GM12878 (cell line): ENCODE data around the gene C1orf21. TPM values are rescaled to one million over a fixed set of nuclear protein-coding genes. Genes with fewer than 3 reads are reported as not detected.

ENCODE experiments used
- ATAC-seq: fragments of 200-7000 bp; cut with Tn5 transposase; 3 replicates; pipeline ENCODE4 v1.9.1; 2020; ENCODE audit warnings: mild to moderate bottlenecking, moderate library complexity
- BruUV-seq: library from RNA; stranded (reverse); fragments of 400-500 nt; replicated peaks from 2 replicates; lab custom pipeline; 2021; lab: Mats Ljungman, UMichigan
- CTCF ChIA-PET: fragments of 300-600 bp; sonication (Branson Sonifier 250); formaldehyde crosslinking; extraction: SDS; loops from one replicate; lab custom pipeline; 2021; ENCODE audit warnings: inconsistent platforms; lab: Yijun Ruan, JAX
- POLR2A ChIA-PET: fragments of 350-600 bp; formaldehyde crosslinking; extraction: SDS; loops from one replicate; lab custom pipeline; 2021; ENCODE audit warnings: inconsistent platforms; lab: Charles Lee
- RAD21 ChIA-PET: fragments of 300-600 bp; sonication (Branson Sonifier 250); formaldehyde crosslinking; loops from one replicate; lab custom pipeline; 2023; ENCODE audit warnings: antibody characterized with exemption; ENCODE audit not compliant: unreplicated experiment; lab: Charles Lee
- SMC1A ChIA-PET: fragments of 300-600 bp; sonication (Branson Sonifier 250); formaldehyde crosslinking; loops from one replicate; lab custom pipeline; 2023; ENCODE audit not compliant: unreplicated experiment, uncharacterized antibody; lab: Charles Lee
- DNase-seq: peaks from one replicate; pipeline ENCODE4 v3.0.0-alpha.2; 2011; ENCODE audit warnings: low read depth, low spot score
- FAIRE-seq: peaks from 3 replicates; lab custom pipeline; 2011; peaks lifted over from hg19 to GRCh38; lab: Jason Lieb, UNC
- H2AFZ ChIP-seq: 2 replicates; pipeline ENCODE4 v1.6.0; 2011; ENCODE audit warnings: low read depth, low read length, control low read depth; ENCODE audit not compliant: control insufficient read depth
- H3K27ac ChIP-seq: 2 replicates; pipeline ENCODE4 v1.5.1; 2011; ENCODE audit warnings: control low read depth; ENCODE audit not compliant: control insufficient read depth, insufficient read depth
- H3K27me3 ChIP-seq, 2 experiments: replicated peaks in 1 of 2; 2 replicates each; pipeline versions ENCODE4 v1.6.0 to v1.6.1; 2011; ENCODE audit warnings: low read length in 1 of 2; ENCODE audit not compliant: control insufficient read depth in 2 of 2, insufficient read depth in 2 of 2
- H3K36me3 ChIP-seq, 2 experiments: 2 replicates each; pipeline ENCODE4 v1.5.1; 2011; ENCODE audit warnings: low read length in 1 of 2; ENCODE audit not compliant: control insufficient read depth in 2 of 2, insufficient read depth in 2 of 2
- H3K4me1 ChIP-seq: 2 replicates; pipeline ENCODE4 v1.6.1; 2011; ENCODE audit warnings: mild to moderate bottlenecking, low read length, moderate library complexity, mixed read lengths; ENCODE audit not compliant: control insufficient read depth, insufficient read depth
- H3K4me2 ChIP-seq: 2 replicates; pipeline ENCODE4 v1.6.0; 2011; ENCODE audit warnings: control low read depth; ENCODE audit not compliant: control insufficient read depth, insufficient read depth
- H3K4me3 ChIP-seq: fragments of 200-600 bp; sonication (generic); 2 replicates; pipeline ENCODE4 v1.5.1; 2016
- H3K79me2 ChIP-seq: 2 replicates; pipeline ENCODE4 v1.6.0; 2011; ENCODE audit warnings: low read length; ENCODE audit not compliant: control insufficient read depth, insufficient read depth
- H3K9ac ChIP-seq: 2 replicates; pipeline ENCODE4 v1.8.0; 2011; ENCODE audit warnings: low read length, control low read depth, mixed read lengths; ENCODE audit not compliant: control insufficient read depth, insufficient read depth
- H3K9me3 ChIP-seq: replicated peaks from 3 replicates; pipeline ENCODE4 v1.5.1; 2011; ENCODE audit warnings: mild to moderate bottlenecking, low read length; ENCODE audit not compliant: control insufficient read depth, insufficient read depth
- H4K20me1 ChIP-seq: 2 replicates; pipeline ENCODE4 v1.6.0; 2011; ENCODE audit not compliant: control insufficient read depth, insufficient read depth
- BCL11A ChIP-seq: IDR thresholded peaks from 2 replicates; pipeline ENCODE4 v1.6.1; 2011; ENCODE audit warnings: low read depth, low read length
- FOXM1 ChIP-seq: IDR thresholded peaks from 2 replicates; pipeline ENCODE4 v1.6.1; 2012; ENCODE audit warnings: low read depth, mild to moderate bottlenecking, inconsistent platforms, low read length, moderate library complexity
- HDGF ChIP-seq: fragments of 450-650 bp; IDR thresholded peaks from 2 replicates; pipeline ENCODE4 v1.6.1; 2016; ENCODE audit warnings: antibody characterized with exemption
- JUNB ChIP-seq: IDR thresholded peaks from 2 replicates; pipeline ENCODE4 v1.6.1; 2016; ENCODE audit warnings: antibody characterized with exemption, mild to moderate bottlenecking
- NFYB ChIP-seq: IDR thresholded peaks from 2 replicates; pipeline ENCODE4 v1.6.1; 2011; ENCODE audit warnings: low read depth, mild to moderate bottlenecking, low read length, improper control_type of control experiment, moderate library complexity; ENCODE audit not compliant: insufficient read depth
- PAX8 ChIP-seq: fragments of 450-650 bp; IDR thresholded peaks from 2 replicates; pipeline ENCODE4 v1.6.1; 2017; ENCODE audit warnings: mild to moderate bottlenecking, moderate library complexity
- SPI1 ChIP-seq: IDR thresholded peaks from 2 replicates; pipeline ENCODE4 v1.6.1; 2011; ENCODE audit warnings: low read depth, mild to moderate bottlenecking, low read length, moderate library complexity, borderline replicate concordance; ENCODE audit not compliant: insufficient read depth
- STAT3 ChIP-seq: IDR thresholded peaks from 2 replicates; pipeline ENCODE4 v1.6.1; 2011; ENCODE audit warnings: low read depth, low read length, improper control_type of control experiment
- TCF3 ChIP-seq: IDR thresholded peaks from 2 replicates; pipeline ENCODE4 v1.6.1; 2012; ENCODE audit warnings: low read depth, mild to moderate bottlenecking, low read length, borderline replicate concordance; ENCODE audit not compliant: insufficient read depth
- TCF7 ChIP-seq: IDR thresholded peaks from 2 replicates; pipeline ENCODE4 v1.6.1; 2014; ENCODE audit warnings: antibody characterized with exemption, borderline replicate concordance
- YY1 ChIP-seq: IDR thresholded peaks from 2 replicates; pipeline ENCODE4 v1.6.1; 2011; ENCODE audit warnings: low read depth, mild to moderate bottlenecking, low read length
- ZNF384 ChIP-seq: IDR thresholded peaks from 2 replicates; pipeline ENCODE4 v1.6.1; 2012; ENCODE audit warnings: low read depth, mild to moderate bottlenecking, low read length, improper control_type of control experiment, borderline replicate concordance
- WGBS: methylation state at CpG from one replicate; pipeline ENCODE4 v1.1.6; 2016; ENCODE audit warnings: low lambda C conversion rate; ENCODE audit not compliant: insufficient replicate concordance, insufficient coverage; ENCODE audit errors: missing lambda C conversion rate; 5-methylcytosine and 5-hydroxymethylcytosine counted together
- in situ Hi-C: fragments of 300-500 bp; cut with MboI; formaldehyde crosslinking; loops from 9 replicates; pipeline ENCODE4 v1.14.3; 2018; ENCODE audit warnings: mixed read lengths
- intact Hi-C: fragments of 100-400 bp; cut with micrococcal nuclease; formaldehyde crosslinking; loops from one replicate; pipeline ENCODE4 v1.14.2; 2022; ENCODE audit not compliant: unreplicated experiment
- polyA plus RNA-seq, 11 experiments: library from polyadenylated mRNA; depleted of rRNA in 4 of 11; unstranded in 6 of 11; stranded (reverse) in 5 of 11; fragments of >200 nt; fragmentation: Nextera tagmentation in 4 of 11; fragmentation: Illumina TruSeq in 1 of 11; extraction: Ambion mirVana in 4 of 11; extraction: Trizol in 1 of 11; gene quantifications; 1 replicate in 1 of 11; 2 replicates in 10 of 11; pipeline versions ENCODE4 v1.2.1 to v1.2.3, GENCODE V29; 2011 to 2016; ENCODE audit warnings: inconsistent platforms in 2 of 11, missing spikeins in 2 of 11, low read depth in 1 of 11
- total RNA-seq, 4 experiments: library from RNA; depleted of rRNA in 3 of 4; stranded (reverse); fragments of >200 nt in 3 of 4; fragmentation: Illumina TruSeq in 1 of 4; extraction: Trizol in 1 of 4; gene quantifications; 2 replicates each; pipeline versions ENCODE4 v1.2.1 to v1.2.3, GENCODE V29; 2013 to 2021
- TF ChIP-seq, protein P1 (sequence below): IDR thresholded peaks from 2 replicates; pipeline ENCODE4 v1.6.1; 2011; ENCODE audit warnings: mild to moderate bottlenecking, low read depth, low read length, moderate library complexity; ENCODE audit not compliant: insufficient replicate concordance
- TF ChIP-seq, protein P2 (sequence below), 3 experiments: IDR thresholded peaks in 2 of 3; conservative IDR thresholded peaks in 1 of 3; 2 replicates each; pipeline ENCODE4 v1.5.1; 2011; ENCODE audit warnings: low read depth in 3 of 3, low read length in 3 of 3, mild to moderate bottlenecking in 3 of 3, control low read depth in 2 of 3, moderate library complexity in 2 of 3, inconsistent platforms in 1 of 3, mixed read lengths in 1 of 3; ENCODE audit not compliant: control insufficient read depth in 2 of 3, insufficient read depth in 1 of 3; ENCODE audit errors: extremely low read depth in 1 of 3
- TF ChIP-seq, protein P3 (sequence below): IDR thresholded peaks from 2 replicates; pipeline ENCODE4 v1.6.1; 2011; ENCODE audit warnings: low read depth, low read length, improper control_type of control experiment, borderline replicate concordance

The C1orf21 gene
- total and polyA plus RNA-seq, 10 of the 15 experiments (the other 5 are each of a cell fraction or from before 2014, with no cell fraction given): 0.03 to 1.6 (median 0.17) TPM; not detected in 3

DNA sequence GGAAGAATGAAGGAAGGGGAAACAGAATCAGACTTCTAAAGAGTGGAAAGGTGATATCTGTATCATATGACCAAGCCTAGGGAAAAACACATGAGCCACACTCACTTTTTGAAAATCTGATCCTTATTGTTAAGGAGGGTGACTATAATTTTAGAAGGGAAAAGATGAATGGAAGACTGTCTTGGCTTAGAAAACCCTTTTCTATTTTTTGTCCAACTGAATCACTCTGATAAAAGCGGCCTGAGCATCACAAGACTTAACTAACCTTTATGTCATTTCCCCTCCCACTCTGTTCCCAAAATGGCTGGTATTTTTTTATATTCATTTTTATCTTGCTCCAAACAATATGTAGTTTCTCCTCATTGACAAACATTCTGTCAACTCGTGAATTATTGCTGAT lies 169.8 kb downstream of the C1orf21 start:
- no peak overlapping the region for H3K9ac ChIP-seq

More for the DNA sequence above, 169.8 kb downstream of the C1orf21 start:
- in situ Hi-C loops (no loop called here), intact Hi-C loops (no loop called here)
- ATAC-seq (no peak), FAIRE-seq (no peak), DNase-seq (no peak)
- ChIA-PET CTCF (no interaction called here), POLR2A (no interaction called here), RAD21 (no interaction called here), SMC1A (interaction anchor here (0.6 kb wide), 1 partner anchor 19 kb away, joined by 4 read pairs; no protein-coding TSS in a partner anchor)
- Histone ChIP-seq H4K20me1 (no peaks in the 10 kb centered on the region), H3K27ac (no peak overlapping the region), H3K9me3 (no peaks in the 10 kb centered on the region), H2AFZ (no peak overlapping the region), H3K36me3 (no peaks in the 10 kb centered on the region), H3K4me2 (no peak overlapping the region), H3K4me3 (no peak overlapping the region), H3K27me3 (peaks cover 0 to 6% of the 10 kb centered on the region in 2 experiments; a peak in 1 of 4 replicates), H3K4me1 (no peaks in the 10 kb centered on the region), H3K79me2 (no peaks in the 10 kb centered on the region)
- TF ChIP-seq SPI1 (no peak), PAX8 (no peak), HDGF (no peak), JUNB (no peak), TCF3 (no peak), TCF7 (no peak), BCL11A (no peak), NFYB (no peak), FOXM1 (no peak), STAT3 (no peak), YY1 (no peak), ZNF384 (no peak)
- TF ChIP-seq, protein P1, sequence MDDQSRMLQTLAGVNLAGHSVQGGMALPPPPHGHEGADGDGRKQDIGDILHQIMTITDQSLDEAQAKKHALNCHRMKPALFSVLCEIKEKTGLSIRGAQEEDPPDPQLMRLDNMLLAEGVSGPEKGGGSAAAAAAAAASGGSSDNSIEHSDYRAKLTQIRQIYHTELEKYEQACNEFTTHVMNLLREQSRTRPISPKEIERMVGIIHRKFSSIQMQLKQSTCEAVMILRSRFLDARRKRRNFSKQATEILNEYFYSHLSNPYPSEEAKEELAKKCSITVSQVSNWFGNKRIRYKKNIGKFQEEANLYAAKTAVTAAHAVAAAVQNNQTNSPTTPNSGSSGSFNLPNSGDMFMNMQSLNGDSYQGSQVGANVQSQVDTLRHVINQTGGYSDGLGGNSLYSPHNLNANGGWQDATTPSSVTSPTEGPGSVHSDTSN: no peak
- TF ChIP-seq, protein P2, sequence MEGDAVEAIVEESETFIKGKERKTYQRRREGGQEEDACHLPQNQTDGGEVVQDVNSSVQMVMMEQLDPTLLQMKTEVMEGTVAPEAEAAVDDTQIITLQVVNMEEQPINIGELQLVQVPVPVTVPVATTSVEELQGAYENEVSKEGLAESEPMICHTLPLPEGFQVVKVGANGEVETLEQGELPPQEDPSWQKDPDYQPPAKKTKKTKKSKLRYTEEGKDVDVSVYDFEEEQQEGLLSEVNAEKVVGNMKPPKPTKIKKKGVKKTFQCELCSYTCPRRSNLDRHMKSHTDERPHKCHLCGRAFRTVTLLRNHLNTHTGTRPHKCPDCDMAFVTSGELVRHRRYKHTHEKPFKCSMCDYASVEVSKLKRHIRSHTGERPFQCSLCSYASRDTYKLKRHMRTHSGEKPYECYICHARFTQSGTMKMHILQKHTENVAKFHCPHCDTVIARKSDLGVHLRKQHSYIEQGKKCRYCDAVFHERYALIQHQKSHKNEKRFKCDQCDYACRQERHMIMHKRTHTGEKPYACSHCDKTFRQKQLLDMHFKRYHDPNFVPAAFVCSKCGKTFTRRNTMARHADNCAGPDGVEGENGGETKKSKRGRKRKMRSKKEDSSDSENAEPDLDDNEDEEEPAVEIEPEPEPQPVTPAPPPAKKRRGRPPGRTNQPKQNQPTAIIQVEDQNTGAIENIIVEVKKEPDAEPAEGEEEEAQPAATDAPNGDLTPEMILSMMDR (IDR thresholded peaks at IDR 0.05 in 2 of 3, conservative IDR thresholded peaks at IDR 0.05 in 1 of 3; ENCODE audit: control insufficient read depth in 2 of 3, extremely low read depth in 1 of 3, insufficient read depth in 1 of 3, low read depth in 3 of 3, low read length in 3 of 3): no peak
- TF ChIP-seq, protein P3, sequence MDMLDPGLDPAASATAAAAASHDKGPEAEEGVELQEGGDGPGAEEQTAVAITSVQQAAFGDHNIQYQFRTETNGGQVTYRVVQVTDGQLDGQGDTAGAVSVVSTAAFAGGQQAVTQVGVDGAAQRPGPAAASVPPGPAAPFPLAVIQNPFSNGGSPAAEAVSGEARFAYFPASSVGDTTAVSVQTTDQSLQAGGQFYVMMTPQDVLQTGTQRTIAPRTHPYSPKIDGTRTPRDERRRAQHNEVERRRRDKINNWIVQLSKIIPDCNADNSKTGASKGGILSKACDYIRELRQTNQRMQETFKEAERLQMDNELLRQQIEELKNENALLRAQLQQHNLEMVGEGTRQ: no peak
- no TSS peak for BruUV-seq
- WGBS: 40% methylated on average over 2 of the region's 2 CpGs
